ENCODE results near the gene PJA2. TPM values are rescaled to one million over a fixed set of nuclear protein-coding genes. Genes with fewer than 3 reads are reported as not detected.
A peak's percentile ranks its signal among the peaks of the same experiment; 100 is the strongest.

PJA2 gene
- total RNA-seq, 2 experiments from 2014 or later: 72.2 to 75.6 TPM

GRCh38 chr5:109354761-109355160 is 55.0 kb downstream of the PJA2 start:
- Mint-ChIP-seq H3K4me3 (no peak overlapping the region), H3K27me3 (no peaks in the 10 kb centered on the region), H3K9me3 (no peaks in the 10 kb centered on the region), H3K4me1 (no peaks in the 10 kb centered on the region), H3K36me3 (peaks cover 24% of the 10 kb centered on the region), H3K27ac (no peak overlapping the region)
- no peak for DNase-seq
- POLR2A ChIA-PET: no interaction called here
- ATAC-seq (ENCODE audit: low read depth): peak; percentile 33

GRCh38 chr5:109351988-109352864 is 57.5 kb downstream of the PJA2 start:
- POLR2A ChIA-PET: no interaction called here
- no peak overlapping the region for H3K4me3 Mint-ChIP-seq
- peaks cover 15% of the 10 kb centered on the region for H3K36me3 Mint-ChIP-seq
- no peak for DNase-seq
- H3K4me1 Mint-ChIP-seq: no peaks in the 10 kb centered on the region
- peak; percentile 61 for ATAC-seq (ENCODE audit: low read depth)
- no peak overlapping the region for H3K27ac Mint-ChIP-seq
- H3K9me3 Mint-ChIP-seq: no peaks in the 10 kb centered on the region
- H3K27me3 Mint-ChIP-seq: no peaks in the 10 kb centered on the region

GRCh38 chr5:109350537-109351270 is 59.1 kb downstream of the PJA2 start:
- Mint-ChIP-seq H3K4me3 (no peak overlapping the region), H3K9me3 (no peaks in the 10 kb centered on the region), H3K36me3 (peaks cover 15% of the 10 kb centered on the region), H3K4me1 (no peaks in the 10 kb centered on the region), H3K27ac (no peak overlapping the region), H3K27me3 (no peaks in the 10 kb centered on the region)
- ATAC-seq (ENCODE audit: low read depth): no peak
- no peak for DNase-seq
- POLR2A ChIA-PET: no interaction called here

GRCh38 chr5:109349388-109349787 is 60.4 kb downstream of the PJA2 start:
- DNase-seq (no peak), ATAC-seq (ENCODE audit: low read depth) (no peak)
- H3K4me3 Mint-ChIP-seq: no peak overlapping the region
- no peaks in the 10 kb centered on the region for H3K27me3 Mint-ChIP-seq
- no peaks in the 10 kb centered on the region for H3K9me3 Mint-ChIP-seq
- peaks cover 18% of the 10 kb centered on the region for H3K36me3 Mint-ChIP-seq
- H3K4me1 Mint-ChIP-seq: no peaks in the 10 kb centered on the region
- POLR2A ChIA-PET: no interaction called here
- H3K27ac Mint-ChIP-seq: no peak overlapping the region

- Mint-ChIP-seq H3K36me3 (peaks cover 19% of the 10 kb centered on the region), H3K27ac (no peak overlapping the region), H3K27me3 (no peaks in the 10 kb centered on the region), H3K4me1 (no peaks in the 10 kb centered on the region), H3K4me3 (no peak overlapping the region), H3K9me3 (no peaks in the 10 kb centered on the region)
- ATAC-seq (ENCODE audit: low read depth): no peak
- POLR2A ChIA-PET: no interaction called here
- no peak for DNase-seq
Observed at GRCh38 chr5:109347252-109347888, 62.4 kb downstream of the PJA2 start.

- Mint-ChIP-seq H3K36me3 (peaks cover 16% of the 10 kb centered on the region), H3K27me3 (no peaks in the 10 kb centered on the region), H3K9me3 (no peaks in the 10 kb centered on the region), H3K27ac (no peak overlapping the region), H3K4me3 (no peak overlapping the region), H3K4me1 (no peaks in the 10 kb centered on the region)
- POLR2A ChIA-PET: interaction anchor here (0.7 kb wide), 1 partner anchor 21 kb away, joined by 5 read pairs; no protein-coding TSS in a partner anchor
- no peak for DNase-seq
- no peak for ATAC-seq (ENCODE audit: low read depth)
Observed at GRCh38 chr5:109345699-109346098, 64.1 kb downstream of the PJA2 start.

- no peak for ATAC-seq (ENCODE audit: low read depth)
- peaks cover 18% of the 10 kb centered on the region for H3K36me3 Mint-ChIP-seq
- no peaks in the 10 kb centered on the region for H3K27me3 Mint-ChIP-seq
- POLR2A ChIA-PET: no interaction called here
- no peak for DNase-seq
- H3K27ac Mint-ChIP-seq: no peak overlapping the region
- H3K4me3 Mint-ChIP-seq: no peak overlapping the region
- H3K9me3 Mint-ChIP-seq: no peaks in the 10 kb centered on the region
- no peaks in the 10 kb centered on the region for H3K4me1 Mint-ChIP-seq
Observed at GRCh38 chr5:109340351-109340750, 69.4 kb downstream of the PJA2 start.

- POLR2A ChIA-PET: no interaction called here
- DNase-seq (no peak), ATAC-seq (ENCODE audit: low read depth) (no peak)
- H3K36me3 Mint-ChIP-seq: peaks cover 17% of the 10 kb centered on the region
- H3K27ac Mint-ChIP-seq: no peak overlapping the region
- no peaks in the 10 kb centered on the region for H3K27me3 Mint-ChIP-seq
- no peaks in the 10 kb centered on the region for H3K4me1 Mint-ChIP-seq
- H3K4me3 Mint-ChIP-seq: no peak overlapping the region
- H3K9me3 Mint-ChIP-seq: no peaks in the 10 kb centered on the region
Observed at GRCh38 chr5:109335114-109335513, 74.7 kb downstream of the PJA2 start.

- no peaks in the 10 kb centered on the region for H3K27me3 Mint-ChIP-seq
- no peak for ATAC-seq (ENCODE audit: low read depth)
- H3K9me3 Mint-ChIP-seq: no peaks in the 10 kb centered on the region
- peaks cover 20% of the 10 kb centered on the region for H3K36me3 Mint-ChIP-seq
- no peak for DNase-seq
- H3K4me1 Mint-ChIP-seq: no peaks in the 10 kb centered on the region
- POLR2A ChIA-PET: no interaction called here
- no peak overlapping the region for H3K4me3 Mint-ChIP-seq
- no peak overlapping the region for H3K27ac Mint-ChIP-seq
Observed at GRCh38 chr5:109334056-109334455, 75.7 kb downstream of the PJA2 start.

- Mint-ChIP-seq H3K27ac (no peak overlapping the region), H3K4me3 (no peak overlapping the region), H3K4me1 (no peaks in the 10 kb centered on the region), H3K9me3 (no peaks in the 10 kb centered on the region), H3K27me3 (no peaks in the 10 kb centered on the region), H3K36me3 (peaks cover 12% of the 10 kb centered on the region)
- ATAC-seq (ENCODE audit: low read depth) (no peak), DNase-seq (no peak)
- POLR2A ChIA-PET: no interaction called here
Observed at GRCh38 chr5:109329333-109330237, 80.2 kb downstream of the PJA2 start.

GRCh38 chr5:109328626-109329025 is 81.1 kb downstream of the PJA2 start:
- ATAC-seq (ENCODE audit: low read depth): no peak
- Mint-ChIP-seq H3K27ac (no peak overlapping the region), H3K36me3 (peaks cover 12% of the 10 kb centered on the region), H3K9me3 (no peaks in the 10 kb centered on the region), H3K4me1 (no peaks in the 10 kb centered on the region), H3K4me3 (no peak overlapping the region), H3K27me3 (no peaks in the 10 kb centered on the region)
- no peak for DNase-seq
- POLR2A ChIA-PET: no interaction called here

GRCh38 chr5:109327570-109327969 is 82.2 kb downstream of the PJA2 start:
- no peak for DNase-seq
- no peaks in the 10 kb centered on the region for H3K27me3 Mint-ChIP-seq
- no peaks in the 10 kb centered on the region for H3K9me3 Mint-ChIP-seq
- no peak overlapping the region for H3K27ac Mint-ChIP-seq
- ATAC-seq (ENCODE audit: low read depth): no peak
- POLR2A ChIA-PET: no interaction called here
- H3K36me3 Mint-ChIP-seq: peaks cover 10% of the 10 kb centered on the region
- H3K4me1 Mint-ChIP-seq: no peaks in the 10 kb centered on the region
- no peak overlapping the region for H3K4me3 Mint-ChIP-seq

GRCh38 chr5:109326919-109327318 is 82.9 kb downstream of the PJA2 start:
- Mint-ChIP-seq H3K36me3 (peaks cover 10% of the 10 kb centered on the region), H3K27ac (no peak overlapping the region), H3K9me3 (no peaks in the 10 kb centered on the region), H3K4me1 (no peaks in the 10 kb centered on the region), H3K27me3 (no peaks in the 10 kb centered on the region), H3K4me3 (no peak overlapping the region)
- ATAC-seq (ENCODE audit: low read depth) (no peak), DNase-seq (no peak)
- POLR2A ChIA-PET: no interaction called here
